ENCODE measurements around the gene CA9.

Gene CA9

GRCh38 chr9:35651956-35652828 lies 21.5 kb upstream of the CA9 start:
- no peak for DNase-seq

GRCh38 chr9:35652829-35653209 lies 20.9 kb upstream of the CA9 start:
- no peak for DNase-seq

- no peak for DNase-seq
Measured at GRCh38 chr9:35653611-35654010, 20.1 kb upstream of the CA9 start.

- no peak for DNase-seq
Measured at GRCh38 chr9:35656348-35656747, 17.4 kb upstream of the CA9 start.

- no peak for DNase-seq
Measured at GRCh38 chr9:35656831-35657545, 16.7 kb upstream of the CA9 start.

GRCh38 chr9:35657546-35658136 lies 16.1 kb upstream of the CA9 start, which contains the start of gene RMRP:
Gene RMRP (minus strand): TSS chr9:35658019.
- DNase-seq: peak; percentile 40 to 99 (median 90)

- DNase-seq: peak in 13 of 14 donors; percentile 31 to 96 (median 84)
Measured at GRCh38 chr9:35658137-35658967, 15.4 kb upstream of the CA9 start, which contains the start of gene CCDC107. Gene CCDC107 (plus strand): TSS chr9:35658292. CDS start chr9:35658380, 88 bp downstream.

GRCh38 chr9:35658968-35659220 lies 14.8 kb upstream of the CA9 start:
- peak in 1 of 14 donors; percentile 57 for DNase-seq

GRCh38 chr9:35659340-35659739 lies 14.4 kb upstream of the CA9 start:
- DNase-seq: no peak

GRCh38 chr9:35660966-35661415 lies 12.7 kb upstream of the CA9 start:
- peak in 1 of 14 donors; percentile 72 for DNase-seq

GRCh38 chr9:35661756-35662350 lies 11.9 kb upstream of the CA9 start:
- DNase-seq: no peak

- no peak for DNase-seq
Measured at GRCh38 chr9:35662437-35662836, 11.3 kb upstream of the CA9 start.

- DNase-seq: peak in 11 of 14 donors; percentile 23 to 80 (median 56)
Measured at GRCh38 chr9:35664531-35665470, 8.9 kb upstream of the CA9 start, which contains the start of gene ARHGEF39. Gene ARHGEF39 (minus strand): TSS chr9:35665195. CDS start chr9:35665169, 26 bp downstream.

GRCh38 chr9:35665471-35665818 lies 8.3 kb upstream of the CA9 start:
- no peak for DNase-seq

- DNase-seq: no peak
Measured at GRCh38 chr9:35666045-35666444, 7.7 kb upstream of the CA9 start.

- no peak for DNase-seq
Measured at GRCh38 chr9:35666549-35666948, 7.2 kb upstream of the CA9 start.

- no peak for DNase-seq
Measured at GRCh38 chr9:35667939-35668338, 5.8 kb upstream of the CA9 start.

- DNase-seq: no peak
Measured at GRCh38 chr9:35669331-35670145, 4.2 kb upstream of the CA9 start.

GRCh38 chr9:35674025-35674361 lies 265 bp downstream of the CA9 start:
- no peak for DNase-seq

- DNase-seq: peak in 1 of 14 donors; percentile 42
Measured at GRCh38 chr9:35675204-35675603, 1.5 kb downstream of the CA9 start.
